Astrocyte of the hippocampus (primary cell): ENCODE results near the gene MOGAT1.
"Not testable (repeated sequence)": the region's sequence is repeated elsewhere in the genome, so short reads cannot be mapped to it uniquely, and the experiment has no call there.

Experiments
- DNase-seq: peaks from one replicate; pipeline ENCODE4 v3.0.0; 2011; ENCODE audit warnings: low read depth, low spot score

The MOGAT1 gene

DNA sequence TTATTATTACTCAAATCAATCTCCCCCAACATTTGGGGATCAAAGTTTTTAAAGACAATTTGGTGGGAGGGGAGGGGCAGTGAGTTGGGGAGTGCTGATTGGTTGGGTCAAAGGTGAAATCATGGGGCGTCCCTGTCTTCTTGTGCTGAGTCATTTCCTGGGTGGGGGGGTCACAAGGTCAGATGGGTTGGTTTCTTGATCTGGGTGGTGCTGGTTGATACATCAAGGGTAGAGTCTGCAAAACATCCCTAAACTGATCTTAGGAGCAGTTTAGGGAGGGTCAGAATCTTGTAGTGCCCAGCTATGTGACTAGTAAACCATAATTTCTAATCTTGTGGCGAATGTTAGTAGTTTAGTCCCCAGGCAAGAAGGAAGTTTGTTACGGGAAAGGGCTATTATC, 67.4 kb downstream of the MOGAT1 start:
- DNase-seq = no peak

DNA sequence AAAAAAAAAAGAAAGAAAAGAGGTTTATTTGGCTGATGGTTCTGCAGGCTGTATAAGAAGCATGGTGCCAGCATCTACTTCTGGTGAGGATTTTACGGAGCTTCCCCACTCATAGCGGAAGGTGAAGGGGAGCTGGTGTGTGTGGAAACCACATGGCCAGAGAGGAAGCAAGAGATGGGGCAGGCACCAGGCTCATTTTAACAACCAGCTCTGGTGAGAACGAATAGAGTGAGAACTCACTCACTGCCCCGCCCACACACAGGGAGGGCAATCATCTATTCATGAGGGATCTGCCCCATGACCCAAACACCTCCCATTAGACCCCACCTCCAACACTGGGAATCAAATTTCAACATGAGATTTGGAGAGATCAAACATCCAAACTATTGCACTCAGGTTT, 68.5 kb downstream of the MOGAT1 start:
- no peak for DNase-seq

DNA sequence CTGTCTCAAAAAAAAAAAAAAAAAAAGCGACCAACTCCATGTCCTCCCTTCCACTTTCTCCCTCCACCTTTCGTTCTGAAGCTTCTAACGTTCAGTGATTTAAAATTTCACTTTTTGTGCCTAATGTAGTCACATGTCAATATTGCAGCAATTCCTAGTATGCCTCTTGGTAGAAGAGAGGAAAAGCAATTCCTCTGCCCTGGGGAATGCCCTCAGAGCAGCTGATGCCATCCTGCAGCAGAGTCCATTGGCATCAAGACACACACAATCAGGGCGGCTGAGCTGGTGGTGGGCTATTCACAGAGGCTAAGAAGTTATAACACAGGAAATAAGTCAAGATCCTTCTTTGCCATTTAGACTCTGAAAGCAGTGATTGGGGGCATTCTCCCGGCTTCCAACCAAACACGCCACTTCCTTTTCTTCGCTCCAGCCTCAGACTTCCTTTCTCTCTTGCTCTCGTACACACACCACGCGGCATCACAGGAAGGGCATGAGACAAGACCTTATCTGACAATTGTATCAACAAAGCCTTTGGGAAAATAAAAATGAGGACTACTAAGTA, 71.9 kb downstream of the MOGAT1 start:
- DNase-seq = no peak

DNA sequence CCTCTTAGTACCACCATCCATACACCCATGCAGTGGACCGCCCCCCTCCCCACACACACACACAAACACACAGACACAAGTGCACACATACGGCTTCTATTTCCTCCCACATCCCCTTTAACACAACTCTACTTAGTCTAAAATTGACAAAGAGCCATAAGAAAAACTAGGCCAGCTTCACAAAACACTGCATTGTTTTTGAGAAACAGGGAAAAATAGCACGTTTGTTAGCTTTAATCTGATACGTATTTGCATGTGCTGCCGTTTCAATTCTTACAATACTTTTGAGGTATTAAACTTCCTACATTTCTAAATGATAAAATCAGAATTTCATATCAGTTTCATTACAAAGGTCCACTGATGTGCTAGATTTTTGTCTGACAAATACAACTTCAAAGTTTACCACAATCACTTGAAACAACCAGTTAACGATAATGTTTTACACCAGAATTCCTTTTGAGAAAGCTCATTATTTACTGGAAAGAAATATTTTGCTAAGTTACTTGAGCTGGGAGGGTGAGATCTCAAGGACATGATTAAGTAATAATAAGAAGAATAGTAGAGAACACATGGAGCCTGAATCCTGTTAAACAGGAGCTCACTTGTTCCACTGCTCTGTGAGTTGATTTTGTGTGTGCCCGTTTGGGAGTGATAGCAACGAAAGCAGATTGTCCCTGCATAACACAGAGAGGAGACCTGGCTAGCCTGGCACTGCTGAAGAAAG, 74.5 kb downstream of the MOGAT1 start:
- DNase-seq = peak; percentile 44

DNA sequence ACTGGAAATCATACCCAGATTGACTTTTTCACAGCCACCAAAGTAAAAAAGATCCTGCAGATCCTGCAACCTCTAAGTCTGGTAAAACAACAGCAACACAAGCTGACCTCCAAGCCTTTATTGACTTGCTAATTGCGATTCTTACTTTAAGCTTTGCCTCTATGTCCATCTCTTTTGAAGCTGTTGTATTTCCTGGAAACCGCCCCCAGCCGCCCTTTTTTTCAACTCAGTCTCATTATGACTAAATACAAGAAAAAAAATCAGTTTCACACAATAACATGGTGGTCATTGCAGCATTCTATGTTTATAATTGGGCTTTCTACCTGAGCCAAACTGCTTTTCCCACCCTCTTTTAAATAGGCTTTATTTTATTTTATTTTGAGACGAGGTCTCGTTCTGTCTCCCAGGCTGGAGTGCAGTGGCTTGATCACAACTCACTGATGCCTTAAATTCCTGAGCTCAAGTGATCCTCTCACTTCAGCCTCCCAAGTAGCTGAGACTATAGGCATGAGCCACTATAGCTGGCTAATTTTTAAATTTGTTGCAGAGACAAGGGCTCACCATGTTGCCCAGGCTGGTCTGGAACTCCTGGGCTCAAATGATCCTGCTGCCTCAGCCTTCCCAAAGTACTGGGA, 76.2 kb downstream of the MOGAT1 start:
- no peak for DNase-seq

DNA sequence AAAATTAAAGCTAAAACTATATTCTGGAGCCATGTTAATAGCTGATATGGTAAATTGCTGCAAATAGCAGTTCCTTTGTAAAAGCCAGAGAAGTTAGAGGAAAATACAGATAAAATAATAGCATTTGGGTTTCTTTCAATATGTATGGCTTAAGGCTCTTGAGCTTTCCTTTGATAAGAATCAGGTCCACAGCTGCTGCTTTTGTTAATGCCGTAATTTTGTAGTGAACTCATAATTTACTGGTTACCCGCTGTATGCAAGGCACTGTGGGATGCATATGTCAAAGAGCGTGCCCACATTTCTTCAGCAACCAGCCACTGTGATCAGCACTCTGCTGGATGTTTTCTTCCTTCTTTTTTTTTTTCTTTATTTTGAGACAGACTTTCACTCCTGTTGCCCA, 79.1 kb downstream of the MOGAT1 start:
- DNase-seq = no peak

DNA sequence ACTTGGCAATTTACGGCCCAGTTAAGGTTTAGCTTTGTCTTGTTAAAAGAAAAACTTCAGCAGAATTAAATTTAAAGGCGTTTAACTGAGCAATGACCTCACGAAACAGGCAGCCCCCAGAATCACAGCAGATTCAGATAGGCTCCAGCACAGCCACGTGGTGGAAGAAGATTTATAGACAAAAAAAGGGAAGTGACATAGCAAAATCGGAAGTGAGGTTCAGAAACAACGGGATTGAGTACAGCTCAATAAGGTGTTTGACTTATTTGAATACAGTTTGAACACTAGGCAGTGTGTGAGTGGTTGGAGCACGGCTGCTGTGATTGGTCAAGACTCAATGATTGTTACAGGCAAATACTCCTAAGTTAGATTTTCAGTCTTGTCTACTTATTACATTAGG, 79.8 kb downstream of the MOGAT1 start:
- DNase-seq = no peak

DNA sequence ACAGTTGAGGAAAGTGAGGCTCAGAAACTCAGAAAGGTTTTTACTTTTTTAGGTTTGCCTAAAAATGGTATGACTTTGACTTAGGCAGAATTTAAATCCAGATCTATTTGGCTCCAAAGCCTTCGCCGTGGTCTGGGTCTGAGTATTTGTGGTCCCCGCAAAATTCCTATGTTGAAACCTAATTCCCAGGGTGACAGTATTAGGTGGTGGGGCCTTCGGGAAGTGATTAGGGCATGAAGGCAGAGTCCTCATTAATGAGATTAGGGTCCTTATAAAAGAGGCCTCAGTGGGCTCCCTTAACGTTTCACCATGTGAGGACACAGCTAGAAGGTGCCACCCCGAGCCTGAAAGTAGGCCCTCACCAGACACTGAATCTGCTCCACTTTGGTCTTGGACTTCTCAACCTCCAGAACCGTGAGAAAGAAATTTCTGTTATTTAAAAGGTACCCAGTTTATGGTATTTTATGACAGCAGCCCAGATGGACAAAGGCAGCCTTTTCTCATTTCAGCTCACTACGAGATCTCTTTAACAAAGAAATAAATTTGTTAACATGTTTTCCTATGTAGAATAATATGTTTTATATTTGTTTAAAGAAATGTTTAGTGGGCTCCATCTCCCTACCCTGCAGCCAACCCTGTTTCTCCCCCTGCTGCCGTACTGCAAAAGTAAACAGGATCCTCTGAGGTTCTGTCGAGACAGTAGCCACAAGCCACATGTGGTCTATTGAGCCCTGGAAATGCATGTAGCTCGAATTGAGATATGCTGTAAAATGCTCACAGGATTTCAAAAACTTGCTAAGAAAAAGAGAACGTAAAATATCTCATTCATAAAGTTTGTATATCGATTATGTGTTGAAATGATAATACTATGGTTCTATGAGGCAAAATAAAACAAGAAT, 80.6 kb downstream of the MOGAT1 start:
- no peak for DNase-seq

DNA sequence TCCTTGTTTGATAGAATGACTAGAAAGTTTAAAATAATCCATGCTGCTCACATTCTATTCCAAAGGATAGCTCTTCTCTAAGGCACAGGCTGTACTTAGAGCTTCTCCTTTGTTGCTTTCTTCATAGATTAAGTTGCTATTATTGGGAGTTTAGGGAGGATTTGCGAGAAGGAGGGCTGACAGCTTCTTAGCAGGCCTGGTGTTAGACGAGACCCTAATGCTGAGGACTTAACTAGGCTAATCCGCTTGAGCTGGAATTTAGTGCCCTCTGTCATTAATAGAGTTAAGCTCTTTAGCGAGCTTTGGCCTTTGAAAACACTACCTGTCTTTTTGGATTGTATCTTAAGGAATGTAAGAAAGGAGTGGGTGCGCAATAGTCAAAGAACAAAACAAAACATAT, 81.3 kb downstream of the MOGAT1 start:
- DNase-seq = no peak

DNA sequence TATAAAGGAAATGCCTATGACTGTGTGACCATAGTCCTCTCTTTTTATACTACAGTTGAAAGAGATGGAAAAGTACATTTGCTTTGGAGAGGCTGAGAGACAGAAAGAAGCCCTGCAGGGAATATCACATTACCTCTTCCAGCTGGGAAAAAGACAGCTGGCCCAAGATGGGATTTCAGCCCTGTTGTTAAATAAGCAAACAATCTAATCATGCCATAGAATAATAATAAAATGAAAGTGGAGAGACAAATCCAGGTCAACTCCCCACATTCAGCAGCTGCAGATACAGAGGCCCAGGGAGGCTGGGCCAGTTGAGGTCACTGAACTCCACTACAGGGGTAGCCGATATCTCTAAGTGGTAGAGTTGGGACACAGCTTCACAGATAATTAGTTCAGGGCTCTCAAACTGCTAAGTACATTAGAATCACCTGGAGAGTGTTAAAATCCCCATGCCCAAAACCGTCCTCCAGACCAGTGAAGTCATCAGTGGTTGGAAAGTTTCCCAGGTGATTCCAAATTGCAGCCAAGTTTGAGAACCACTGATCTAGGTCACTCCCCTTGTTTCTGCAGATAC, 81.9 kb downstream of the MOGAT1 start:
- peak; percentile 58 for DNase-seq

DNA sequence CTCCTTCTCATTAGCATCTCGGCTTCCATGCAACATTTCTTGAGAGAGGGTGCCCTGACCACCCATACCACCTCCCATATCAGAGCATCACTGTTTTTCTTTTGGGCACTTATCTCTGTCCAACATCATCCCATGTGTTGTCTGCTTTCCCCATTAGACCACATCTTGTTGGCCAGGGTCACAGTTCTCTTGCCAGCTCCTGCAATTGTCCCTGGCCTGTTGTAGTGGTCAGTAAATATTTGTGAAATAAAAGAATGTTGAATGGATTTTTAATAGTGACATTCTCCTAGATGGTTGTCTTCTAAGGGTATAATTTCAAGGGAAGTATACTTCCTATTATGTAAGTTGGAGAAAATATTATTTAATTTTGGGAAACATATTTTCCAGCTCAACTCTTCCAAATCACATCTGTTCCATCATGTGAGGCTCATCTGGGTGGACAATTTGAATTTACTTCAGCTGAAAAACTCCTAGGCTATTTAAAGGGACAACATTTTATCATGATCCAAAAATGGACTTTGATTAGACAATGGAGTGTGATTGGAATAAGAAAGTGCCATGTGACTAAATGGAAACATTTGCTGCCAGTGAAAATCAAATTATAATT, 83.0 kb downstream of the MOGAT1 start:
- DNase-seq = no peak

DNA sequence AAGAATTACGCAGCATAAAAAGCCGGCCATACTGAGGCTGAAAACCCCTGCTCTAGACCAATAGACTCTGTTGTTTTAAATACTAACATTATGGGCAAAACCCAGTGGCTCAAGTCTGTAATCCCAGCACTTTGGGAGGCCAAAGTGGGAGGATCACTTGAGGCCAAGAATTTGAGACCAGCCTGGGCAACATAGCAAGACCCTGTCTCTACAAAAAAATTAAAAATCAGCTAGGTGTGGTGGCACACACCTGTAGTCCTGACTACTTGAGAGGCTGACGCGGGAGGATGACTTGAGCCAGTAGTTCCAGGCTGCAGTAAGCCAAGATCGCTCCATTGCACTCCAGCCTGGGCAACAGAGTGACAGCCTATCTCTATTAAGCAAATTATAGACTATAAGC, 84.1 kb downstream of the MOGAT1 start:
- DNase-seq = not testable (repeated sequence)

DNA sequence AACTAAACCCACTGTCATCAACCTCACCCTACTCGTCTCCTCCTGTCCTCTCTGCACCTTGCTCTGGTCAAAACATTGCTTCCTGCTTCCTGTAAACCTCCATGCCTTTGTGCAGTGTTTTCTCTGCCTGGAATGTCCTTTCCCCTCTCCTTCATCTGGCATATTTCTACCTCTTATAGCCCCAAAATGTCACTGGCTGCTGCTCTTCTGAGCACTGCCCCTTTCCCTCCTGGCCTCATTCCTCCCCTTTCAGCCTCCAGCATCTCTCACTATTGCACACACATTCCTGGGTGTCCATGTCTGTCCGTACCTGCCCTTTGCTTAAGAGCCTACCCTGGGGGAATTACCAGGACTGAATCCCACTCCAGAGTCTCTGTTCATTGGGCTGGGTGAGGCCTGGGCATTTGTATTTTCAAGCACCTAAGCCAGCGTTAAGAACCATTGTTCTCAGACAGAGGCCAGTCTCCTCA, 84.9 kb downstream of the MOGAT1 start:
- no peak for DNase-seq

DNA sequence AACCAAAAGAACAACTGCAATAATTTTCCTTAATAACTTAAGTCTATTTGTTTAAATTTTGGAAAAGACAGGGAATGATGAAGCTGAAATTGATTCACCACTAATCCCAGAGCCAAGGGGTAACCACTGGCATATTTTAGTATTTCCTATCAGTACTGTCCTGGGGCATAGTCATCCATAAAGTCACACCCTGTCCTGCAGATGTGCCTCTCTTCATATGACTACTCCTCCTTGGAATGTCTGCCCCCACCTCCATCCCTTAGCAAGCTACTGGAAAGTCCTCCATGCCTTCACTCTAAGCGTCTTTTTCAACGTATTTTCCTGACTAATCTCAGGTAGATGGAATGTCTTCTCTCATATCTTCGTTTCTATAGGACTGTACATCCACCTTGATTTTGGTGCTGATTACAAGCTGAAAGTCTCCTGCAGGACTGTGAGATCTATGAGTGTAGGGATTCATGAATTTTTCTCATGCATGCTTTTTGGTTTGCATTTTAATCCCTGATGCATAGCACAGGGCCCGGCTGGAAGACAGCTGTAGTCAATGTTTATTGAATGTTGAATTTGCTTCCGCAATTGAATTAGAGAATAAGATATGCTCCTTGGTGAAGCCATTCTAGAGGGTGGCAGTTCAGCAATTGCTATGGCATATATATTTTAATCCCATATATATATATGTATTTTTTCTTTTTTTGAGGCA, 85.6 kb downstream of the MOGAT1 start:
- DNase-seq = peak; percentile 51
